CD14-positive monocyte (primary cell): ENCODE results near the gene RASGRF2. TPM values are rescaled to one million over a fixed set of nuclear protein-coding genes. Genes with fewer than 3 reads are reported as not detected.

Experiments used
- DNase-seq, 3 donors: peaks; one replicate each; pipeline ENCODE4 v3.0.0-alpha.2; 2011 to 2022
- H2AFZ ChIP-seq: 2 replicates; pipeline ENCODE4 v1.6.0; 2012; ENCODE audit warnings: mild to moderate bottlenecking, low read depth, low read length, inconsistent platforms; ENCODE audit not compliant: insufficient read depth, poor library complexity, severe bottlenecking
- H3K27ac ChIP-seq, 2 donors: 1 replicate in 1 of 2; 2 replicates in 1 of 2; pipeline ENCODE4 v1.5.1; 2012 to 2013; ENCODE audit warnings: low read length in 2 of 2, control low read depth in 1 of 2, inconsistent platforms in 1 of 2, low read depth in 1 of 2, mild to moderate bottlenecking in 1 of 2
- H3K27me3 ChIP-seq, 2 donors: one replicate each; pipeline versions ENCODE4 v1.6.0 to v1.6.1; 2011 to 2013; ENCODE audit warnings: low read length in 2 of 2; ENCODE audit not compliant: control insufficient read depth in 2 of 2, insufficient read depth in 2 of 2
- H3K36me3 ChIP-seq, 2 donors: replicated peaks in 1 of 2; 1 replicate in 1 of 2; 2 replicates in 1 of 2; pipeline versions ENCODE4 v1.5.1 to v1.6.1; 2012 to 2013; ENCODE audit warnings: low read length in 2 of 2, control low read depth in 1 of 2, inconsistent platforms in 1 of 2, mild to moderate bottlenecking in 1 of 2; ENCODE audit not compliant: insufficient read depth in 2 of 2, control insufficient read depth in 1 of 2
- H3K4me1 ChIP-seq, 2 donors: 1 replicate in 1 of 2; 2 replicates in 1 of 2; pipeline versions ENCODE4 v1.5.1 to v1.6.1; 2012 to 2013; ENCODE audit warnings: low read length in 2 of 2, control low read depth in 1 of 2, inconsistent platforms in 1 of 2, mild to moderate bottlenecking in 1 of 2, moderate library complexity in 1 of 2; ENCODE audit not compliant: insufficient read depth in 2 of 2, control insufficient read depth in 1 of 2
- H3K4me2 ChIP-seq: replicated peaks from 2 replicates; pipeline ENCODE3; 2012; ENCODE audit warnings: low read length, moderate library complexity, mild to moderate bottlenecking; ENCODE audit not compliant: poor library complexity, severe bottlenecking; ENCODE audit errors: extremely low read depth
- H3K4me3 ChIP-seq, 3 experiments: fragments of 200-600 bp in 1 of 3; sonication (generic) in 1 of 3; replicated peaks in 1 of 3; 1 replicate in 2 of 3; 2 replicates in 1 of 3; pipeline ENCODE4 v1.5.1; 2011 to 2013; ENCODE audit warnings: low read length in 3 of 3, mild to moderate bottlenecking in 3 of 3, control low read depth in 2 of 3, low read depth in 2 of 3, inconsistent platforms in 1 of 3, moderate library complexity in 1 of 3
- H3K79me2 ChIP-seq: 2 replicates; pipeline ENCODE4 v1.6.0; 2012; ENCODE audit warnings: mild to moderate bottlenecking, control low read depth, inconsistent platforms, low read length, moderate library complexity; ENCODE audit not compliant: insufficient read depth
- H3K9ac ChIP-seq: 2 replicates; pipeline ENCODE4 v1.6.0; 2017; ENCODE audit warnings: low read length, mild to moderate bottlenecking; ENCODE audit not compliant: insufficient read depth, poor library complexity, severe bottlenecking
- H3K9me3 ChIP-seq, 2 donors: replicated peaks in 1 of 2; 1 replicate in 1 of 2; 2 replicates in 1 of 2; pipeline versions ENCODE4 v1.5.1 to v1.6.1; 2012 to 2013; ENCODE audit warnings: low read length in 2 of 2, control low read depth in 1 of 2; ENCODE audit not compliant: control insufficient read depth in 1 of 2, insufficient read depth in 1 of 2
- H4K20me1 ChIP-seq: 2 replicates; pipeline ENCODE4 v1.6.0; 2012; ENCODE audit warnings: mild to moderate bottlenecking, low read length, control low read depth, moderate library complexity; ENCODE audit not compliant: insufficient read depth
- H3K27ac Mint-ChIP-seq, 7 donors: one replicate each; pipeline ENCODE4 v1.8.0; 2020; ENCODE audit warnings: mild to moderate bottlenecking in 7 of 7, mixed read lengths in 7 of 7, moderate library complexity in 6 of 7, inconsistent platforms in 2 of 7
- H3K27me3 Mint-ChIP-seq, 3 donors: one replicate each; pipeline ENCODE4 v1.8.0; 2021 to 2022; ENCODE audit warnings: low read depth in 3 of 3, mild to moderate bottlenecking in 3 of 3, mixed read lengths in 3 of 3, moderate library complexity in 3 of 3, inconsistent platforms in 1 of 3
- H3K36me3 Mint-ChIP-seq, 2 donors: one replicate each; pipeline ENCODE4 v1.8.0; 2020; ENCODE audit warnings: mixed read lengths in 2 of 2, inconsistent platforms in 1 of 2, mild to moderate bottlenecking in 1 of 2
- H3K4me1 Mint-ChIP-seq: one replicate; pipeline ENCODE4 v1.8.0; 2020; ENCODE audit warnings: mild to moderate bottlenecking, mixed read lengths
- H3K4me3 Mint-ChIP-seq, 2 donors: one replicate each; pipeline ENCODE4 v1.8.0; 2020; ENCODE audit warnings: mild to moderate bottlenecking in 2 of 2, mixed read lengths in 2 of 2, moderate library complexity in 1 of 2
- H3K9me3 Mint-ChIP-seq, 7 donors: one replicate each; pipeline ENCODE4 v1.8.0; 2020 to 2022; ENCODE audit warnings: mixed read lengths in 7 of 7, mild to moderate bottlenecking in 6 of 7, moderate library complexity in 6 of 7, inconsistent platforms in 2 of 7
- WGBS: methylation state at CpG from one replicate; pipeline ENCODE4 v1.1.5; 2013; ENCODE audit warnings: missing lambda C conversion rate; ENCODE audit not compliant: insufficient coverage; 5-methylcytosine and 5-hydroxymethylcytosine counted together
- intact Hi-C, 2 donors: fragments of 100-400 bp; cut with micrococcal nuclease; formaldehyde crosslinking; loops; one replicate each; pipeline versions ENCODE4 v1.15.0 to v1.15.1; 2023
- polyA plus RNA-seq, 3 donors: library from polyadenylated mRNA; depleted of rRNA in 1 of 3; unstranded in 2 of 3; stranded (reverse) in 1 of 3; fragments of 300-500 nt in 2 of 3; fragments of >200 nt in 1 of 3; fragmentation: Illumina TruSeq in 2 of 3; gene quantifications; 1 replicate in 2 of 3; 2 replicates in 1 of 3; pipeline ENCODE4 v1.2.3, GENCODE V29; 2012 to 2021
- TF ChIP-seq, protein P1 (sequence below): fragments of 200-600 bp; IDR thresholded peaks from one replicate; pipeline ENCODE4 v1.8.0; 2022; ENCODE audit warnings: antibody characterized with exemption, mild to moderate bottlenecking

The RASGRF2 gene
- polyA plus RNA-seq, 3 donors, result 0.01 to 0.02 TPM; not detected in 1

- intact Hi-C loops, result no loop called here
- Histone ChIP-seq H4K20me1 (no peaks in the 10 kb centered on the region), H3K9ac (no peak overlapping the region), H3K27me3 (no peaks in the 10 kb centered on the region), H3K36me3 (no peaks in the 10 kb centered on the region), H3K9me3 (no peaks in the 10 kb centered on the region), H3K79me2 (no peaks in the 10 kb centered on the region), H3K4me1 (no peaks in the 10 kb centered on the region), H2AFZ (no peak overlapping the region), H3K27ac (no peak overlapping the region), H3K4me2 (no peak overlapping the region), H3K4me3 (no peak overlapping the region)
- no peaks in the 10 kb centered on the region for H3K4me1 Mint-ChIP-seq
- H3K27ac Mint-ChIP-seq, result no peak overlapping the region
- peaks cover 0 to 8% (median 2%) of the 10 kb centered on the region in 3 donors for H3K27me3 Mint-ChIP-seq
- no peak overlapping the region for H3K4me3 Mint-ChIP-seq
- WGBS, result no CpG with 5 or more reads among the region's 1 CpG
- peaks cover 0 to 2% (median 0%) of the 10 kb centered on the region in 7 donors for H3K9me3 Mint-ChIP-seq
- no peaks in the 10 kb centered on the region for H3K36me3 Mint-ChIP-seq
- TF ChIP-seq, protein P1, sequence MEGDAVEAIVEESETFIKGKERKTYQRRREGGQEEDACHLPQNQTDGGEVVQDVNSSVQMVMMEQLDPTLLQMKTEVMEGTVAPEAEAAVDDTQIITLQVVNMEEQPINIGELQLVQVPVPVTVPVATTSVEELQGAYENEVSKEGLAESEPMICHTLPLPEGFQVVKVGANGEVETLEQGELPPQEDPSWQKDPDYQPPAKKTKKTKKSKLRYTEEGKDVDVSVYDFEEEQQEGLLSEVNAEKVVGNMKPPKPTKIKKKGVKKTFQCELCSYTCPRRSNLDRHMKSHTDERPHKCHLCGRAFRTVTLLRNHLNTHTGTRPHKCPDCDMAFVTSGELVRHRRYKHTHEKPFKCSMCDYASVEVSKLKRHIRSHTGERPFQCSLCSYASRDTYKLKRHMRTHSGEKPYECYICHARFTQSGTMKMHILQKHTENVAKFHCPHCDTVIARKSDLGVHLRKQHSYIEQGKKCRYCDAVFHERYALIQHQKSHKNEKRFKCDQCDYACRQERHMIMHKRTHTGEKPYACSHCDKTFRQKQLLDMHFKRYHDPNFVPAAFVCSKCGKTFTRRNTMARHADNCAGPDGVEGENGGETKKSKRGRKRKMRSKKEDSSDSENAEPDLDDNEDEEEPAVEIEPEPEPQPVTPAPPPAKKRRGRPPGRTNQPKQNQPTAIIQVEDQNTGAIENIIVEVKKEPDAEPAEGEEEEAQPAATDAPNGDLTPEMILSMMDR, result no peak
- DNase-seq, result no peak
These were observed 135.7 kb downstream of the RASGRF2 start for GRCh38 chr5:81095835-81096234.

GRCh38 chr5:81097713-81098112 lies 137.6 kb downstream of the RASGRF2 start:
- whole genome bisulfite sequencing, result 92% methylated on average over 3 of the region's 3 CpGs
- Histone ChIP-seq H3K27ac (no peak overlapping the region), H3K9me3 (no peaks in the 10 kb centered on the region), H3K4me3 (no peak overlapping the region), H2AFZ (no peak overlapping the region), H3K9ac (no peak overlapping the region), H3K4me2 (no peak overlapping the region), H3K36me3 (no peaks in the 10 kb centered on the region), H3K4me1 (no peaks in the 10 kb centered on the region), H3K79me2 (no peaks in the 10 kb centered on the region), H4K20me1 (no peaks in the 10 kb centered on the region), H3K27me3 (no peaks in the 10 kb centered on the region)
- Mint-ChIP-seq H3K27me3 (peaks cover 0 to 5% (median 4%) of the 10 kb centered on the region in 3 donors), H3K4me3 (no peak overlapping the region), H3K4me1 (no peaks in the 10 kb centered on the region), H3K9me3 (peaks cover 0 to 2% (median 0%) of the 10 kb centered on the region in 7 donors), H3K27ac (no peak overlapping the region), H3K36me3 (no peaks in the 10 kb centered on the region)
- TF ChIP-seq, protein P1, result no peak
- DNase-seq, result no peak
- intact Hi-C loops, result no loop called here
